Endothelial cell of umbilical vein (primary cell): ENCODE data around the gene FGF3. TPM values are rescaled to one million over a fixed set of nuclear protein-coding genes. Genes with fewer than 3 reads are reported as not detected.

ENCODE experiments used
- BruUV-seq: library from RNA; stranded (reverse); fragments of 400-500 nt; replicated peaks from 2 replicates; lab custom pipeline; 2021; lab: Mats Ljungman, UMichigan
- CTCF ChIA-PET: fragments of 300-600, 350-600 bp; sonication (Branson Sonifier 250); formaldehyde crosslinking; loops from one replicate; lab custom pipeline; 2021; ENCODE audit warnings: antibody characterized with exemption, inconsistent platforms; lab: Charles Lee
- POLR2A ChIA-PET: fragments of 300-600, 350-600 bp; sonication (Branson Sonifier 250); formaldehyde crosslinking; loops from one replicate; lab custom pipeline; 2021; ENCODE audit warnings: antibody characterized with exemption, inconsistent platforms; lab: Charles Lee
- DNase-seq: peaks from one replicate; pipeline ENCODE4 v3.0.0-alpha.2; 2011; ENCODE audit warnings: low read depth, low spot score
- FAIRE-seq: peaks from 2 replicates; lab custom pipeline; 2011; peaks lifted over from hg19 to GRCh38; lab: Jason Lieb, UNC
- H2AFZ ChIP-seq: 2 replicates; pipeline ENCODE4 v1.6.0; 2012; ENCODE audit warnings: low read depth, low read length, control low read depth, inconsistent platforms
- H3K27ac ChIP-seq: 2 replicates; pipeline ENCODE4 v1.5.1; 2011; ENCODE audit warnings: low read depth, mild to moderate bottlenecking, control low read depth, low read length, moderate library complexity; ENCODE audit not compliant: insufficient read depth
- H3K27me3 ChIP-seq, 2 experiments: 2 replicates each; pipeline versions ENCODE4 v1.6.0 to v1.6.1; 2011; ENCODE audit warnings: low read length in 2 of 2, mixed read lengths in 1 of 2; ENCODE audit not compliant: control insufficient read depth in 2 of 2, insufficient read depth in 2 of 2
- H3K36me3 ChIP-seq, 2 experiments: 2 replicates in 1 of 2; 3 replicates in 1 of 2; pipeline ENCODE4 v1.5.1; 2011; ENCODE audit warnings: low read length in 2 of 2, mild to moderate bottlenecking in 1 of 2, moderate library complexity in 1 of 2; ENCODE audit not compliant: control insufficient read depth in 2 of 2, insufficient read depth in 2 of 2; ENCODE audit errors: extremely low read depth in 1 of 2
- H3K4me1 ChIP-seq: 3 replicates; pipeline ENCODE4 v1.5.1; 2011; ENCODE audit warnings: mild to moderate bottlenecking, low read length; ENCODE audit not compliant: control insufficient read depth, insufficient read depth; ENCODE audit errors: extremely low read depth
- H3K4me2 ChIP-seq: 2 replicates; pipeline ENCODE4 v1.6.1; 2011; ENCODE audit warnings: low read length, control low read depth, mixed read lengths; ENCODE audit not compliant: insufficient read depth
- H3K4me3 ChIP-seq, 3 experiments: fragments of 200-600 bp in 1 of 3; sonication (generic), shearing (Covaris generic) in 1 of 3; replicated peaks in 1 of 3; 2 replicates each; pipeline ENCODE4 v1.5.1; 2011 to 2016; ENCODE audit warnings: control low read depth in 3 of 3, low read length in 3 of 3, mild to moderate bottlenecking in 2 of 3, inconsistent platforms in 1 of 3, low read depth in 1 of 3, moderate library complexity in 1 of 3; ENCODE audit not compliant: insufficient read depth in 1 of 3
- H3K79me2 ChIP-seq: 2 replicates; pipeline ENCODE4 v1.6.0; 2012; ENCODE audit warnings: low read length, inconsistent platforms; ENCODE audit not compliant: control insufficient read depth, insufficient read depth
- H3K9ac ChIP-seq: replicated peaks from 2 replicates; pipeline ENCODE3; 2011; ENCODE audit warnings: low read length, control low read depth; ENCODE audit not compliant: insufficient read depth; ENCODE audit errors: extremely low read depth
- H3K9me1 ChIP-seq: replicated peaks from 3 replicates; pipeline ENCODE4 v1.6.0; 2011; ENCODE audit warnings: mild to moderate bottlenecking, low read length; ENCODE audit not compliant: control insufficient read depth, insufficient read depth; ENCODE audit errors: extremely low read depth
- H3K9me3 ChIP-seq: replicated peaks from 2 replicates; pipeline ENCODE4 v1.5.1; 2012; ENCODE audit warnings: low read length, inconsistent platforms; ENCODE audit not compliant: control insufficient read depth, insufficient read depth
- H4K20me1 ChIP-seq: replicated peaks from 2 replicates; pipeline ENCODE3; 2011; ENCODE audit warnings: mild to moderate bottlenecking, low read length; ENCODE audit not compliant: control insufficient read depth, insufficient read depth; ENCODE audit errors: extremely low read depth
- EZH2 ChIP-seq: IDR thresholded peaks from 2 replicates; pipeline ENCODE4 v1.6.1; 2012; ENCODE audit warnings: borderline replicate concordance, low read depth, mild to moderate bottlenecking, moderate library complexity, low read length, inconsistent platforms; ENCODE audit not compliant: severe bottlenecking
- FOS ChIP-seq: IDR thresholded peaks from 2 replicates; pipeline ENCODE4 v1.6.1; 2011; ENCODE audit warnings: mild to moderate bottlenecking, low read length, moderate library complexity, borderline replicate concordance; ENCODE audit not compliant: insufficient read depth
- GATA2 ChIP-seq: IDR thresholded peaks from 2 replicates; pipeline ENCODE4 v1.7.0; 2011; ENCODE audit warnings: low read depth, mild to moderate bottlenecking, moderate library complexity, mixed read lengths, low read length; ENCODE audit not compliant: insufficient read length, insufficient read depth
- dilution Hi-C: fragments of 300-500 bp; cut with MboI; formaldehyde crosslinking; loops from one replicate; pipeline ENCODE4 v1.15.0; 2019; ENCODE audit warnings: low sequenced_read_pairs; ENCODE audit not compliant: extremely low pct_ligation_motif_present
- intact Hi-C: fragments of 100-400 bp; cut with micrococcal nuclease; formaldehyde crosslinking; loops from one replicate; pipeline ENCODE4 v1.10.0; 2022
- polyA plus RNA-seq, 4 experiments: library from polyadenylated mRNA; depleted of rRNA in 3 of 4; stranded (reverse) in 3 of 4; unstranded in 1 of 4; fragments of >200 nt; gene quantifications; 2 replicates each; pipeline versions ENCODE4 v1.2.1 to v1.2.3, GENCODE V29; 2011 to 2012; ENCODE audit warnings: missing spikeins in 1 of 4
- total RNA-seq: library from RNA; stranded (reverse); gene quantifications from 2 replicates; pipeline ENCODE4 v1.2.3, GENCODE V29; 2021
- TF ChIP-seq, protein P1 (sequence below), 2 donors: IDR thresholded peaks; 1 replicate in 1 of 2; 2 replicates in 1 of 2; pipeline ENCODE4 v1.5.1; 2011; ENCODE audit warnings: low read length in 2 of 2, mild to moderate bottlenecking in 2 of 2, moderate library complexity in 2 of 2, control low read depth in 1 of 2, inconsistent platforms in 1 of 2, low read depth in 1 of 2; ENCODE audit not compliant: insufficient read depth in 1 of 2; ENCODE audit errors: extremely low read depth in 1 of 2

The FGF3 gene
- total and polyA plus RNA-seq, 2 donors (not counting 3 experiments of a cell fraction or from before 2014, with no cell fraction given) = not detected

DNA sequence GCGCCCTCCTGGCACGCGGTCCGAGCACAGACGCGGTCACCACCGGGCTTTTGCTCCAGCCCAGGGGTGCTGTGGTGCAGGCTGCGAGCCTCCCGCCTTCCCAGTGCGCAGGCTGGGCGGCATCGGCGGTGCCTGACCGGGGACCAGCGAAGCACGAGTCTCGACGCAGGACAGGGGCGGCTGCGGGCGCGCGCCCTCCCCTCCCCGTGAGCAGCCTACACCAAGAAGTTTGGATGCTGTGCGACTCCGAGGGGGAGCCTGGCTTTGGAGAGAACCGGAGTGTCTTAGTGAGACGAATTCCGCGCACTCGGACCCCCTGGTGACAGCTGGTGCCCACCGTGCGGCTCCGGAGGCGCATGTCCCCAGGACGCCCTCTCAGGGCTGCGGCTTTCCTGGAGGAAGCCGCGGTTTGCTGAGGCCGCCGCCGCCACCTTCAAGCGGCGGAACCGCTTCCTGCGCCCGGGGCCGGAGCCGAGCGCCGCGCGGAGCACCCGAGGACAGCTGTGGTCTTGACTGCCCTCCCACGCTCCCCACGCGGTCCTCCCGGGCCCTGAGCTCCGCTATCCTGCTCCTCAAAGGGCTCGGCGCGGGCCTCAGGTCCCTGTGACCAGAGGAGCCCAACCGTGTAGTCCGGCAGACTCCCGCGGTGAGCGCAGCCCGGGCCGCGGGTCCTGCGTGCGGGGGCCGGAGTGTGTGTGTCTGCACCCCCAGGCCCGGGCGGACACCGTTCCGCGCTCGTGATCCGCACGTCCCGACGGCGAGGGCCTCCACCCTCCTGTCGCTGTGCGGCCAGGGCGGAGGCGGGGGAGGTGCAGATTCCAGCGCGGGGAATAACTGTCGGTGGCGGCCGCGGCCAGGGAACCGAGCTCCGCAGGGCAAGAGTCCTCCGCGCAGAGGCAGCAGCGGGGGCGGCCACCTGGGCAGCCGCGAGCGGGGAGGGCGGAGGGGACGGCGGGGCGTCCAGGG, 1.7 kb downstream of the FGF3 start:
- dilution Hi-C loops = no loop called here
- Histone ChIP-seq H3K4me1 (no peaks in the 10 kb centered on the region), H3K9me3 (no peaks in the 10 kb centered on the region), H3K4me3 (no peak overlapping the region), H3K79me2 (no peaks in the 10 kb centered on the region), H4K20me1 (no peaks in the 10 kb centered on the region), H3K9ac (no peak overlapping the region), H2AFZ (no peak overlapping the region), H3K9me1 (no peaks in the 10 kb centered on the region), H3K4me2 (no peak overlapping the region), H3K27me3 (peaks cover 44% of the 10 kb centered on the region in 2 experiments), H3K27ac (no peak overlapping the region), H3K36me3 (no peaks in the 10 kb centered on the region)
- ChIA-PET POLR2A (no interaction called here), CTCF (no interaction called here)
- TF ChIP-seq, protein P1, sequence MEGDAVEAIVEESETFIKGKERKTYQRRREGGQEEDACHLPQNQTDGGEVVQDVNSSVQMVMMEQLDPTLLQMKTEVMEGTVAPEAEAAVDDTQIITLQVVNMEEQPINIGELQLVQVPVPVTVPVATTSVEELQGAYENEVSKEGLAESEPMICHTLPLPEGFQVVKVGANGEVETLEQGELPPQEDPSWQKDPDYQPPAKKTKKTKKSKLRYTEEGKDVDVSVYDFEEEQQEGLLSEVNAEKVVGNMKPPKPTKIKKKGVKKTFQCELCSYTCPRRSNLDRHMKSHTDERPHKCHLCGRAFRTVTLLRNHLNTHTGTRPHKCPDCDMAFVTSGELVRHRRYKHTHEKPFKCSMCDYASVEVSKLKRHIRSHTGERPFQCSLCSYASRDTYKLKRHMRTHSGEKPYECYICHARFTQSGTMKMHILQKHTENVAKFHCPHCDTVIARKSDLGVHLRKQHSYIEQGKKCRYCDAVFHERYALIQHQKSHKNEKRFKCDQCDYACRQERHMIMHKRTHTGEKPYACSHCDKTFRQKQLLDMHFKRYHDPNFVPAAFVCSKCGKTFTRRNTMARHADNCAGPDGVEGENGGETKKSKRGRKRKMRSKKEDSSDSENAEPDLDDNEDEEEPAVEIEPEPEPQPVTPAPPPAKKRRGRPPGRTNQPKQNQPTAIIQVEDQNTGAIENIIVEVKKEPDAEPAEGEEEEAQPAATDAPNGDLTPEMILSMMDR (IDR thresholded peaks at IDR 0.05; ENCODE audit: extremely low read depth in 1 of 2, insufficient read depth in 1 of 2, low read depth in 1 of 2, low read length in 2 of 2) = no peak
- TF ChIP-seq EZH2 = peak; percentile 93
- intact Hi-C loops = no loop called here
- FAIRE-seq (no peak), DNase-seq (no peak)
- BruUV-seq = no TSS peak

DNA sequence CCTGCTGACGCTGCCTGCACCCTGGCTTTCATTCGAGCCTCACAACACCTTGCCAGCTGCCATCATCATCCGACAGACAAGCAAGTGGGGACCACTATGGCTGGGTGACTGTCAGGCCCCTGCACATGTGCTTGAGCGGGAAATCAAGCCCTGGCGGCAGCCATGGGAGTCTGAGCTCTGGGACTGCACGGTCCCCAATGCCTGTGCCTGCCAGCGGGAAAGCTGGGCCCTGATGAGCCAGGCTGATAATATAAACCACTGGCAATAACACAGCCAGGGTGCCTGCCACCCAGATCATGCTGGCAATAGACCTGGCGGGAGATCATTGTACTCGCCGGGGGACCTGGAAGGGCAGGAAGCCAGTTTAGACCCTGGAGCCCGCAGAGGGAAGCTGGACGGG, 2.5 kb downstream of the FGF3 start:
- H2AFZ ChIP-seq = no peak overlapping the region
- CTCF ChIA-PET = no interaction called here
- no peaks in the 10 kb centered on the region for H3K36me3 ChIP-seq
- peaks cover 42 to 44% of the 10 kb centered on the region in 2 experiments for H3K27me3 ChIP-seq
- no peaks in the 10 kb centered on the region for H3K9me1 ChIP-seq
- H3K27ac ChIP-seq = no peak overlapping the region
- intact Hi-C loops (no loop called here), dilution Hi-C loops (no loop called here)
- no peaks in the 10 kb centered on the region for H3K79me2 ChIP-seq
- FAIRE-seq (no peak), DNase-seq (no peak)
- H3K9ac ChIP-seq = no peak overlapping the region
- no peak for TF ChIP-seq GATA2
- TF ChIP-seq FOS = no peak
- H3K4me3 ChIP-seq = no peak overlapping the region
- no peak overlapping the region for H3K4me2 ChIP-seq
- BruUV-seq = no TSS peak
- POLR2A ChIA-PET = no interaction called here
- H4K20me1 ChIP-seq = no peaks in the 10 kb centered on the region
- no peaks in the 10 kb centered on the region for H3K9me3 ChIP-seq
- no peaks in the 10 kb centered on the region for H3K4me1 ChIP-seq
